Measurements from ENCODE around the gene MTHFD1L. TPM values are rescaled to one million over a fixed set of nuclear protein-coding genes. Genes with fewer than 3 reads are reported as not detected.

Gene MTHFD1L
- total and polyA plus RNA-seq, 2 donors (not counting 1 experiment from before 2014, with no cell fraction given) = 36.1 to 48.9 TPM

- peaks cover 2% of the 10 kb centered on the region for H3K4me1 ChIP-seq (ENCODE audit: control insufficient read depth, extremely low read depth, insufficient read depth, low read length)
Measured at GRCh38 chr6:150906641-150907326, 41.3 kb downstream of the MTHFD1L start.

GRCh38 chr6:150907383-150907782 is 41.9 kb downstream of the MTHFD1L start:
- no peak overlapping the region for H3K4me2 ChIP-seq (ENCODE audit: extremely low read depth, insufficient read depth, low read length)
- TF ChIP-seq CTCF (conservative IDR thresholded peaks at IDR 0.05 in 1 of 2, IDR thresholded peaks at IDR 0.05 in 1 of 2; ENCODE audit: low read depth in 1 of 2, low read length in 2 of 2) (no peak), EZH2 (IDR thresholded peaks at IDR 0.05; ENCODE audit: low read length, missing control alignments) (no peak)
- H2AFZ ChIP-seq (ENCODE audit: low read length) = no peak overlapping the region
- peaks cover 2% of the 10 kb centered on the region for H3K4me1 ChIP-seq (ENCODE audit: control insufficient read depth, extremely low read depth, insufficient read depth, low read length)
- no peaks in the 10 kb centered on the region for H3K27me3 ChIP-seq (ENCODE audit: control insufficient read depth, insufficient read depth, low read length)
- no peak overlapping the region for H3K4me3 ChIP-seq (replicated peaks in 1 of 4; ENCODE audit: control extremely low read depth in 1 of 4, insufficient read depth in 1 of 4, low read depth in 3 of 4, low read length in 4 of 4)
- no peak overlapping the region for H3K9ac ChIP-seq (ENCODE audit: insufficient read depth, low read length)
- no peaks in the 10 kb centered on the region for H4K20me1 ChIP-seq (ENCODE audit: control insufficient read depth, extremely low read depth, insufficient read depth, low read length)
- H3K27ac ChIP-seq (ENCODE audit: insufficient read depth, low read length) = peak overlapping the region; percentile 17
- peaks cover 4% of the 10 kb centered on the region for H3K36me3 ChIP-seq (ENCODE audit: control insufficient read depth, insufficient read depth, low read length)
- H3K79me2 ChIP-seq (ENCODE audit: control insufficient read depth, insufficient read depth, low read length) = no peaks in the 10 kb centered on the region
- no peak for DNase-seq (ENCODE audit: low read depth in 2 of 2)
- no peaks in the 10 kb centered on the region for H3K9me3 ChIP-seq (ENCODE audit: control insufficient read depth, insufficient read depth, low read depth, low read length)

More at GRCh38 chr6:150906641-150907326, 41.3 kb downstream of the MTHFD1L start:
- Histone ChIP-seq H3K4me2 (ENCODE audit: extremely low read depth, insufficient read depth, low read length) (no peak overlapping the region), H4K20me1 (ENCODE audit: control insufficient read depth, extremely low read depth, insufficient read depth, low read length) (no peaks in the 10 kb centered on the region), H3K4me3 (replicated peaks in 1 of 4; ENCODE audit: control extremely low read depth in 1 of 4, insufficient read depth in 1 of 4, low read depth in 3 of 4, low read length in 4 of 4) (no peak overlapping the region), H3K79me2 (ENCODE audit: control insufficient read depth, insufficient read depth, low read length) (no peaks in the 10 kb centered on the region), H3K36me3 (ENCODE audit: control insufficient read depth, insufficient read depth, low read length) (peaks cover 4% of the 10 kb centered on the region), H3K27me3 (ENCODE audit: control insufficient read depth, insufficient read depth, low read length) (no peaks in the 10 kb centered on the region), H3K27ac (ENCODE audit: insufficient read depth, low read length) (peak overlapping the region; percentile 17), H2AFZ (ENCODE audit: low read length) (no peak overlapping the region), H3K9ac (ENCODE audit: insufficient read depth, low read length) (no peak overlapping the region), H3K9me3 (ENCODE audit: control insufficient read depth, insufficient read depth, low read depth, low read length) (no peaks in the 10 kb centered on the region)
- TF ChIP-seq EZH2 (IDR thresholded peaks at IDR 0.05; ENCODE audit: low read length, missing control alignments) (no peak), CTCF (conservative IDR thresholded peaks at IDR 0.05 in 1 of 2, IDR thresholded peaks at IDR 0.05 in 1 of 2; ENCODE audit: low read depth in 1 of 2, low read length in 2 of 2) (no peak)
- no peak for DNase-seq (ENCODE audit: low read depth in 2 of 2)

- TF ChIP-seq EZH2 (IDR thresholded peaks at IDR 0.05; ENCODE audit: low read length, missing control alignments) (no peak), CTCF (conservative IDR thresholded peaks at IDR 0.05 in 1 of 2, IDR thresholded peaks at IDR 0.05 in 1 of 2; ENCODE audit: low read depth in 1 of 2, low read length in 2 of 2) (no peak)
- H3K4me1 ChIP-seq (ENCODE audit: control insufficient read depth, extremely low read depth, insufficient read depth, low read length) = peaks cover 2% of the 10 kb centered on the region
- H3K4me3 ChIP-seq (replicated peaks in 1 of 4; ENCODE audit: control extremely low read depth in 1 of 4, insufficient read depth in 1 of 4, low read depth in 3 of 4, low read length in 4 of 4) = no peak overlapping the region
- no peak overlapping the region for H3K9ac ChIP-seq (ENCODE audit: insufficient read depth, low read length)
- H3K27ac ChIP-seq (ENCODE audit: insufficient read depth, low read length) = no peak overlapping the region
- H2AFZ ChIP-seq (ENCODE audit: low read length) = no peak overlapping the region
- no peaks in the 10 kb centered on the region for H3K79me2 ChIP-seq (ENCODE audit: control insufficient read depth, insufficient read depth, low read length)
- no peak overlapping the region for H3K4me2 ChIP-seq (ENCODE audit: extremely low read depth, insufficient read depth, low read length)
- DNase-seq (ENCODE audit: low read depth in 2 of 2) = no peak
- H3K9me3 ChIP-seq (ENCODE audit: control insufficient read depth, insufficient read depth, low read depth, low read length) = no peaks in the 10 kb centered on the region
- no peaks in the 10 kb centered on the region for H3K27me3 ChIP-seq (ENCODE audit: control insufficient read depth, insufficient read depth, low read length)
- H3K36me3 ChIP-seq (ENCODE audit: control insufficient read depth, insufficient read depth, low read length) = peaks cover 4% of the 10 kb centered on the region
- H4K20me1 ChIP-seq (ENCODE audit: control insufficient read depth, extremely low read depth, insufficient read depth, low read length) = no peaks in the 10 kb centered on the region
Measured at GRCh38 chr6:150908901-150909300, 43.4 kb downstream of the MTHFD1L start.

Data from fibroblast of lung (primary cell).